Activated CD4-positive, alpha-beta T cell treated with anti-CD3 and anti-CD28 coated beads, Interleukin-2, amount 50 U/mL, for 4 hours (primary cell): Measurements from ENCODE around the gene FBL.
A peak's percentile ranks its signal among the peaks of the same experiment; 100 is the strongest.
"Not testable (repeated sequence)": the region's sequence is repeated elsewhere in the genome, so short reads cannot be mapped to it uniquely, and the experiment has no call there.

Source experiments
- DNase-seq, 2 experiments: peaks; one replicate each; pipeline ENCODE4 v3.0.0-alpha.2; 2020

FBL gene

DNA sequence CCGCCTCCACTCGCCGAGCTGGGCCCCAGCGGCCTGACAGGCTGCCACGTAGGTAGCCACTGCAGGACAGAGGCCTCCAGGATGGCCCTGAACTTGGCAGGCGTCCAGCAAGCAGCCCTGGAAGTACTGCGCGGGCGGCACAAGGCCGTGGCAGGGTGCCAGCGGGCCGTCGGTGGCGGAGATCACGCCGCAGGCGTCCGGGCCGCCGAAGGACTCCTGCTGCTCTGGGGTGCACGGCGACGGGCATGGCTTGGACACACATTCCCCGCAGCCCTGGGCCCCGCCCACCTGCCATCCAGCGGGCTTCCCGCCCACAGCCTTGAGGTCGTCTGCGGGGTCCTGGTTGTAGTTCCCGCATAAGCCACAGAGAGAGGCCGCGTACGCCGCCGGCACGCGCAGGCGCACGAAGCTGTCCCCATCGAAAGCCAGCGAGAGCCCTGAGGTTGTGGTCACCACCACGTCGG is 29.3 kb upstream of the FBL start:
- DNase-seq = not testable (repeated sequence)

DNA sequence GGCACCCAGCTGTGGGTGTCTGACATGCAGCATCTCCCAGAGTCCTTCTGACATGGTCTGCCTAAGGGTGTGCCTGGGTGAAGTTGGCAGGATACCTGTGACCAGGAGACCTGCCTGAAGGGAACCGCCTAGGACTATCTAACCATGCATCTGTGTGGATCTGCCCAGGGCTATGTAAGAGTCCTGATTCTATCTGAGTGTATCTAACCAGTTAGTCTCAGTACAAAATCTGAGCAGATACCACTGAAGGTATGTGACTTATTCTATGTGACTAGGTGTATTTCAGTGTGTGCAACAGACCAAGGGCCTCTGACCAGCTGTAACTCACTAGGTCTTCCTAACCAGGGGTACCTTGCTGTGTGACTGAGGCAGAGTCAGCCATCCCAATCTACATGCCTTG is 28.2 kb upstream of the FBL start:
- no peak for DNase-seq

DNA sequence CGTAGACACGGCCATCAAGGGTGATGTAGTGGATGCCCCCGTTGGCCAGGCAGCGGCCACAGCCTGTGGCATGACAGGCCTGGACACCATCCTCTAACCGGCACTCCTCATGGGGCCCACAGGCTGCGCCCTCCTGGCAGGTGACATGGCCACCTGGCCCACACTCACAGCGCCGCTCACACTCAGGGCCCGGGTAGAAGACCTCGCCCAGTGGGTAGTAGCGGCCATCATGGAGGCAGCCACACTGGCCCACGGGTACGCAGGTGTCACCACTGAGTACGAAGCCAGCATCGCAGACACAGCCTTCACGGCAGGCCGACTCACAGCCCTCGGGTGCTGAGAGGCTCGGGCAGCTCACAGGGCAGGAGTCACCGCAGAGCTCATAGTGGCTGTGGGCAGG is 27.2 kb upstream of the FBL start:
- DNase-seq = no peak

DNA sequence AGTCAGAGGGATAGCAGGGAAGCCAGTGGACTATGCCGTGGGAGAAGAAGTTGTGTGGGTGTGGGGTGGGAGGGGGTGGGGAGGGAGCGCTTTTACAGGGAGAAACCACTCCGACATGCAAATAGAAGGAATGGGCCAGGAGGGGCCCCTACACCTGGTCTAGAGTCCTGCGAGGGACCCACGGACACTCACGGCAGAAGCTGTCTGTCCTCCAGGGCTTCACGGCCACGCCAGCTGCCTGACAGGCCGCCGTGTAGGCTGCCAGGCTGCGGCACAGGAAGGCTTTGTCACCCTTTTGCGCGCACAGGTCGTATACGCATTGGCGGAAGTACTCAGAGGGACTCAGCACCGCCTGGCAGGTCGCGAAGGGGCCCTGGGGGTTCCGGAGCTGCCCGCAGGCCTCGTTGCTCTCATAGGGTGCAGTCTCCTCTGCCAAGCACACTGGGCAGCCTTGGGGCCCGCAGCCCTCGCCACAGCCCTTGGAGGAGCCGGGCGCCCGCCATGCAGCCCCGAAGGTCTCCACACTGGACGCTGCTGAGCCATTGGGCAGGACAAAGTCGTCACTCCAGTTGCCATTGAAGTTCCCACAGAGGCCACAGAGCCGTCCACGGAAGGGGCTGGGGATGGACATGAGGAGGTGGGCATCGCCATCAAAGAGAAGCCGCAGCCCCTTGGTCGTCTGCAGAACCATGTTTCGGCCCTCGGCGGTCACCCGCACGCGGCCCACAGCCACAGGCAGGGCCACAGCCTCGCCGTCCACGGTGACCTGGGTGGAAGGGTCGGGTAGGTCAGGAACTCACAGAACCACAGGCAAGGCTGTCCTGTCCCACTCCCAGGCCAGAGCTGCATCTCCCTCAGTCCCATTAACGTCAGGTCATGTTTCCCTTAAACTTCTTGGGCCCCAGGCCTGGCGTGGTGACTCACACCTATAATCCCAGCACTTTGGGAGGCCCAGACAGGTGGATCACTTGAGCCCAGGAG is 26.0 kb upstream of the FBL start:
- no peak for DNase-seq

DNA sequence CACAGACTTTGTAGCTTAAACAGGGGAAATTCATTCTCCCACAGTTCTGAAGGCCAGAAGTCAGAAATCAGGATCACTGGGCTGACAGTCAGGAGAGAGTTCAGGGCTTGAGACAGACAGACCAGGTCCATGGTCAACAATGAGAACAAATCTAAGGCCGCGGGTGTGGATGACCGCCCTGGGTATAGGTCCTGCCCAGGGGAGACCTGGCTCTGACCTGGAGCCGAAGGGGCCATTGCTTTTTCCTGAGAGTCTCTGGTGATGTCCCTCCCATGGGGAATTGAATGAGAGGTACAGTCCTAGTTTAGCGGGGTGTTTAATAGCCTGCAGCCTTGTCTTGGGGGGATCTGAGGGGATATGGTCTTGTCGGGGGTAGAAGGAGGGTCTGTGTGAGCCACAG is 25.2 kb upstream of the FBL start:
- no peak for DNase-seq

DNA sequence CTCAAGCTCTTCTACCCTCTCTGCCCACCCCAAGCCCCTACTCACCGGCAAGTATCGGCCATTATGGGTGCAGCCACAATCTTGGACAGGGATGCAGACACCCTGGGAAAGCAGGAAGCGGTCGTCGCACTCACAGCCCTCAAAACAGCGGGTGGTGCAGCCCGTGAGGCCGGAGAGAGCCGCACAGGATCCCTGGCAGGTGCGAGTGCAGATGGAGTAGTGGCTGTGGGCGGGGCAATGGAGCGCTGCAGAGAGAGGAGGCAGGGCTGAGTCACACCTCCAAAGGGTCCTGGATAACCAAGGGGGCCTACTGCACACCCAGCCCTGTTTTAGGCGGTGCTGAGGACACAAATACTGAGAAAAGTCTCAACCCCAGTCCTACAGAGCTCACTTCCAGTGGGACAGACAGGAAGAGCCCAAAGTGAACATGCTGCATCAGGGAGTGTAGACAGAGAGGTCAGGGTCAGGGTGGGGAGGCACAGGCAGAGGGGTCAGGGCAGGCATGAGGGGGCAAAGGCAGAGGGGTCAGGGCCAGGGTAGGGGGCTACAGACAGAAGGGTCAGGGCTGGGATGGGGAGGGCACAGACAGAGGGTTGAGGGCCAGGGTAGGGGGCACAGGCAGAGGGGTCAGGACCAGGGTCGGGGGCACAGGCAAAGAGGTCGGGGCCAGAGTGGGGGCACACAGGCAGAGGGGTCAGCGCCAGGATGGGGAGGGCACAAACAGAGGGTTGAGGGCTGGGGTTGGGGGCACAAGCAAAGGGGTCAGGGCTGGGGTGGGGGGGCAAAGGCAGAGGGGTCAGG is 24.2 kb upstream of the FBL start:
- DNase-seq = no peak

DNA sequence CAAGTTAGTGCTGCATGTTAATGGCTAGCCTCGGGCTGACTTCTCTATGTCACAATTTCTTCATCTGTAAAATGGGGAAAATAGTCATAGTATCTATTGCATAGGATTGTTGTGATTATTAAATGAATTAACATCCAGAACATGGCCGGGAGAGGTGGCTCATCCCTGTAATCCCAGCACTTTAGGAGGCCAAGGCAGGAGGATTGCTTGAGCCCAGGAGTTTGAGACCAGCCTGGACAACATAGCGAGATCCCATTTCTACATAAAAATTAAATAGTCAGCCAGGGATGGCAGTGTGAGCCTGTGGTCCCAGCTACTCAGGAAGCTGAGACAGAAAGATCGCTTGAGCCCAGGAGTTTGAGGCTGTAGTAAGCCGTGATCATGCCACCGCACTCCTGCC is 21.8 kb upstream of the FBL start:
- DNase-seq = no peak

DNA sequence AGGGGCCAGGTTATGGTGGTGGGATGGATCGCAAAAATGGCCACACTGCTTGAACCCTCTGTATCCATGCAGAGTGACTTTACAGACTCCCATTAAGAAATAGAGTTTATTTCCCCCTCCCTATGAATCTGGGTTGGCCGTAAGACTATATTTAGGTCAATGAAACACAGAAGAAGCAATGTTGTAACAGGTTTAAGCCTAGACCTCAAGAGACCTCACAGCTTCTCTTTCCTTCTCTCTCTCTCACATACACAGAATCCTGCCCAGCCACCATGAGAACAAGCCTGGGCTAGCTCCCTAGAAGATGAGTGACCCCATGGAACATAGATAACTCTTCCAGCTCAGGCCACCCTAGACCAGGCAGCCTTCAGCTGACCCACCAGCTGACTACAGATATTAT is 21.0 kb upstream of the FBL start:
- DNase-seq = no peak

DNA sequence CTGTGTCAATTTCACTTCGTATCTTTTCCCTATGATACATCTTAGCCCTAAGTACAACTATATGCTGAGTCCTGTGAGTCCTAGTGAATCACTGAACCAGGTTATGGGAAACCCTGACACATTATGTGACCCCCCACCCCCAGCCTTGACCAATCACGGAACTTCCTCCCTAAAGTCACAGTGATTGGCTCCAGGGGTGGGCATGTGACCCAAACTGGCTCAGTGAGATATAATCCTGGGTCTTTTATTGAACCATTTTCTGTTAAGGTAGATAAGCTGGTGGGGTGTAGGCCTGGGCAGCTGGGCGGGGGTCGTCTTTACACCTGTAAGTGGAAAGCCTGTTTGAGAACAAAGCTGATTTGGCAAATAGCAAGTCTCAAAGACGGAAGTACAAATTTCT is 19.8 kb upstream of the FBL start:
- no peak for DNase-seq

DNA sequence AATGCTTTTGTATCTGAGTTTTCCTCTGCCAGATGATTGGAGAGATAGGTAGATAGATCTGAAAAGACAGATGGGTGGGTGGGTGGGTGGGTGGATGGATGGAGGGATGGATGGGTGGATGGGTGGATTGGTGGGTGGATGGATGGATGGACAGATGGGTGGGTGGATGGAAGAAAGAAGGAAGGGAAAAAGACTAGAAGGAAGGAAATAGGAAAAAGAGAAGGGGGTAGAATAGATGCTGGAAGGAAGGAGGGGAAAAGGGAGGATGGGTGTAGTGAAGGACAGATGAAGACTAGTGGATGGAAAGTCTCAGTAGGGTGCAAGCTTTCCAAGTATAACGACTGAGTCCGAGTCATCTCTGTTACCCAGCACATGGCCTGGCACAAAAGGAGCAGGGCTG is 19.0 kb upstream of the FBL start:
- DNase-seq = no peak

DNA sequence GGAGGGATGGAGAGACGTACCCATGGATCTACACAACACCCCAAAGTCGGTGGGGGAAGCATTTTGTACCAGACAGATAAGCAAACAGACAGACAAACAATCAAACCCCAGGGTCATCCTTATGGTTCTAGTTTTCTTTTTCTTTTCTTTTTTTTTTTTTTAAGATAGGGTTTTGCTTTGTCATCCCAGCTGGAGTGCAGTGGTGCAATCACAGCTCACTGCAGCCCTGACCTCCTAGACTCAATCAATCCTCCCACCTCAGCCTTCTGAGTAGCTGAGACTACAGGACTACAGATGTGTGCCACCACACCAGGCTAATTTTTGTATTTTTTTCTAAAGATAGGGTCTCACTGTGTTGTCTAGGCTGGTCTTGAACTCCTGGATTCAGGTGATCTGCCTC is 17.9 kb upstream of the FBL start:
- no peak for DNase-seq

DNA sequence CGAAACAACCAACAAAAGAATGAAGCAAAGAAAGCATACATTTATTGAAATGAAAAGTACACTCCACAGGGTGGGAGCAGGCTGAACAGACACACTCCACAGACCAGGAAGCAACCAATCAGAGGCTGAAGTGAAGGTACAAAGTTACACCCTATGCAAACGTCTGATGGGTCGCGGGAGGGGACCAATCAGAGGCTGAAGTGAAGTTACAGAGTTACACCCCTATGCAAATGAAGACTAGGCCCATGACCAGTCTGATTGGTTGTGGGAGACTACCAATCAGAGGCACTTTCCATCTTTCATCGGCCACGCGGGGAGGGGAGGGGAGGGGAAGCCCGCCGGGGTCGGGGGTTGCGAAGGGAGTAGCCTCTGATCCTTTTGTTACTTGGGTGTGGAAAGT is 12.4 kb upstream of the FBL start:
- no peak for DNase-seq

DNA sequence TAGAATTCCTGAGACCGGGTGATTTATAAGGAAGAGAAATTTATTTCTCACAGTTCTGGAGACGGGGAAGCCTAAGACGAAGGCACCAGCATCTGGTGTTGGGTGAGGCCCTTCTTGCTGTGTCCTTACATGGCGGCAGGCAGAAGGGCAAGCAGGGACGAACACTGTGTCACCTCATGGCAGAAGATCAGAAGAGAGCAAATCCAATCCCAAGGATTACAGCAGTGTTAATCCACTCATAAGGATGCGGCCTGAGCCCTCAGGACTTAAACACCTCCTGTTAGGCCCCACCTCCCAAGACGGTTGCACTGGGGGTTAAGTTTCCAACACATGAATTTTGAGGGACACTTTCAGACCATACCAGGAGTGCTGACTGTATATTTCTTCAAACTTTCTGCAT is 6.7 kb upstream of the FBL start:
- DNase-seq = no peak

DNA sequence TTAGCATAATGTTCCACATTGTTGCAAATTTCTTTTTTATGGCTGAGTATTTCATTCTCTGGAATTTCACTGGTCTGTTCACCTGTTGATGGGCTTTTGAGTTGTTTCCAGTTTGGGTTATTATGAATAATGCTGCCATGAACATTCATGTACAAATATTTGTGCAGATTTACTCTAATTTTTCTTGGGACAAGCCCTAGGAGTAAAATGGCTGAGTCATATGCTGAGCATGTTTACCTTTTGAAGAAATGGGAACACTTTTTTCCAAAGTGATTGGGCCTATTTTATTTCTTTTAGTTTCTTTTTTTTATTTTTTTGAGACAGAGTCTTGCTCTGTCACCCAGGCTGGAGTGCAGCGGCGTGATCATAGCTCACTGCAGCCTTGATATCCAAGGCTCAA is 4.7 kb upstream of the FBL start:
- no peak for DNase-seq

DNA sequence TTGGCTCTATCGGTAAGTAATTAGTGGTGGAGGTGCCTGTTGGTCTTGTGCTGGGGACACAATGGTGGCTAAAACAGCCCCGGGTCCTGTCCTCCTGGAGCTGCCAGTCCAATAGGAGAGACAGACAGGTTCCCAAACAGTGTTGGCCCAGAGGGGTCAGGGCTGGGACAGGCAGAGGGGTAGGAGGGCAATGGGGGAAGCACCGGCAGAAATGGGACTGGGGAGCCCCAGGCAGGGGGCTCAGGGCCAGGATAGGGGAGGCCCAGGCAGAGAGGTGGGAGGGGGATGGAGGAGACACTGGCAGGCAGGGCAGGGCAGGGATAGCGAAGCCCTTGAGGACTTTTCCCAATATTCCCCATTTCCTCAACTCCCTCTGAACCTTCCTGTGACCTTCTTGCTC is 2.2 kb upstream of the FBL start:
- DNase-seq = no peak

DNA sequence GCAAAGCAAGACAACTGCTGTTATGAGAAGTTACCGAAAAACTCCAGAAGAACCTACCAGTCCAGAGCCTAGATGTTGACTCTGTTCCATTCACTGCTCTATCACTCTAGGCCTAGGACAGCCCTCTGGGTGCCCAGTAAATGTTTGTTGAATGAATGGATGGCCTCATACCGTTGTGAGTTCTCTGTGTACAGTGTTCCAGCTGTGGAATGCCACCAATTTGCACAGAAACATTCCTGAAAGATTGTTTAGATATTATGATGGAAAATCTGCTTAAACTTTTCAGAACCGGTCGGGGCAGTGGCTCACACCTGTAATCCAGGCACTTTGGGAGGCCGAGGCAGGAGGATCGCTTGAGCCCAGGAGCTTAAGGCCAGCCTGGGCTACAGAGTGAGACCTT is 1.3 kb upstream of the FBL start:
- DNase-seq = no peak

DNA sequence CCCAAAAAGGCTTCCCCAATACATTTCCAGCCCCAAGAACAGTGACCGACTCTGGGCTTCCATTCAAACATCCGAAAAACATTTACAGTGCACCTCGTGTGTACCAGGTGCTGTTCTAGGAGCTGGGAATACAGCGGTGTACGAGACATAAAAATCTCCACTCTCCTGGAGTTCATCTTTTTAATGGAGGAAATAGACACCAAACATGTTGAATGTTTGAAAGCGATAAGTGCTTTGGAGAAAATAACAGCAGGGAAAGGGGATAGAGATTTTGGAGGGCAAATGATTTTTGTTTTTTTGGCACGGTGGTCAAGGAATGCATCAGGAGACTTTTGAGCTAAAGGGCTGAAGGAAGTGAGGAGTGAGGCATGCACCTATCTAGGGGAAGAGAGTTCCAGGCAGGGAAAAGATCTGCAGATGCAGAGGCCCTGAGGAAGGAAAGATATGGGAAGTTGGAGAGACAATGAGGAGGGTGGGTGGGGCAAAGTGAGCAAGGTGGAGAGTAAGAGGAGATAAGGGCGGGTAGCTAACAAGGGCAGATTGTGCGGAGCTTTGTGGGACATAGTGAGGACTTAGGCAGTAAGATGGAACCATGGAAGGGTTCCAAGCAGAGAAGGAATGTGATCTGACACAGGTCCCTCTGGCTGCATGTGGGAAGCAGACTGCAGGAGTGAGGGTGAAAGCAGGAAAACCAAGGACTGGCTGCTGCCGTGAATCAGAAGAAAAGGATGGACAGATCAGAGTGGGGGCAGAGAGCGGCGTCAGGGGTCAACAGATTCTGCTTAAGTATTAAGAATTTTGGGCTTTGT is 703 bp upstream of the FBL start:
- DNase-seq = no peak

DNA sequence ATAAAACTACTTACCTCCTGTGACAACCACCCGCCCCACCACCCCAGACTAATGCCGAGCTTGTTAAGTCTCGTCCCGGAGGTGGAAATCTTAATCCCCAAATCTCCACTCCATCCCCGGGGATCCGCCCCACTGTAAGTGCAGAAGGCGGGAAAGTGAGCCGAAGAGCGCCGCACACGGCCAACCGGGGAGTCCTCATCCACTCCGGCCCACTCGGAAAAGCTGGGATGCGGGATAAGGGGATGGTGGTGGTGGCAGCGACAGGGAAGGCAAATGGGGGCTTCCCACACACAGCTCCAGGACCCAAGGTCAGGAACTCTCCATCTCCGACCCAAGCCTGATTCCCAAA is 621 bp downstream of the FBL start:
- DNase-seq = peak in 1 of 2 experiments; percentile 12

DNA sequence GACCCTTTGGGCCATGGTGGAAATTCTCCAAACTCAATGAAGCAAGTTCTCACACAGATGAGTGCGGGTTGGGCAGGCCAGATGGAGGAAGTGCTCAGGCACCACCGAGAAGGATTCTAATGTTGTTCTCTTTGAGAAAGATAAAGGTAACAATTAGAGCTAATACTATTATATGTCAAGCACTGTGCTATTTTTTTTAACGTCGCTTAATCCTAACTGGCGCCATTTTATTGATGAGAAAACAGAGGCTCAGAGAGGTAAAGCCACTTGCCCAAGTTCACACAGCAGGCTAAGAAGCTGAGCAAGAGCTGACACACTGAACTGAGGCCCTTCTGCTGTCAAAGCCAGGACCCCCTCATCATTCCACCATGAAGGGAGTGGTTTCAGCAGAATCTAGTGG is 1.0 kb downstream of the FBL start:
- no peak for DNase-seq

DNA sequence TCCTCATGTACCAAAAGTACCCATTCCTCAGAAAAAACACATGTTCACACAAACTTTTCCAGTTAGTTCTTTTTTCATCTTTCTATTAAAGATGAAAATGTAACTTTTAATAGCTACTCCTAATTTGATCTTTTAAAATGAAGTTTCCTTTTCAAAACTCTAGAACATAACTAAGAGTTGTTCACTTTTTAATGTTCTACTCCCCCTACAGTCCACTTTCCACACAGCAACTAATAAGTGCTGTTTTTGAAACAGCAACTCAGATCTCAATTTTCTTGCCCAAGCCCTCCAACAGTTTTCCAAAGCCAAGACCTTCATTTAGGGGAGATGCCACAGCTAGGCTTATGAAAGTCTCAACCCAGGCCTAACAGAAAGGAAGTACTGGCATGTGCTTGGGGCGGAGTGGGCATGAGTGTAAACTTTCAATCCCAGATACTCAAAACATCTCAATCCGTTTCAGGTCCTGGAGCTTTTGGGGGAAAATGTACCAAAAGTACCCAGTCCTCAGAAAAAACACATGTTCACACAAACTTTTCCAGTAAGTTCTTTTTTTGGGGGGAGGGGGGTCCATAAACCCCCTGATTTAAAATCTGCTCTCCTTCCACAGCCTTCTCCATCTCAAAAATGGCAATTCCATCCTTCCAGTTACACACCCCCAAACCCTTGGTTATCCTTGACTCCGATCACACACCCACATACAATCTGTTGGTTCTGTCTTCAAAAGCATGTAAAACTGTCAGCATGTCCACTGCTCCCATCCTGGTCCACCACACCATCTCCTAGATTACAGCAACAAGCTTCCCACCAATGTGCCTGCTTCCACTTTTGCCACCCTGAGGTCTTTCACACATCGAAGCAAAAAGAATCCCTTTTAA is 2.0 kb downstream of the FBL start:
- no peak for DNase-seq

DNA sequence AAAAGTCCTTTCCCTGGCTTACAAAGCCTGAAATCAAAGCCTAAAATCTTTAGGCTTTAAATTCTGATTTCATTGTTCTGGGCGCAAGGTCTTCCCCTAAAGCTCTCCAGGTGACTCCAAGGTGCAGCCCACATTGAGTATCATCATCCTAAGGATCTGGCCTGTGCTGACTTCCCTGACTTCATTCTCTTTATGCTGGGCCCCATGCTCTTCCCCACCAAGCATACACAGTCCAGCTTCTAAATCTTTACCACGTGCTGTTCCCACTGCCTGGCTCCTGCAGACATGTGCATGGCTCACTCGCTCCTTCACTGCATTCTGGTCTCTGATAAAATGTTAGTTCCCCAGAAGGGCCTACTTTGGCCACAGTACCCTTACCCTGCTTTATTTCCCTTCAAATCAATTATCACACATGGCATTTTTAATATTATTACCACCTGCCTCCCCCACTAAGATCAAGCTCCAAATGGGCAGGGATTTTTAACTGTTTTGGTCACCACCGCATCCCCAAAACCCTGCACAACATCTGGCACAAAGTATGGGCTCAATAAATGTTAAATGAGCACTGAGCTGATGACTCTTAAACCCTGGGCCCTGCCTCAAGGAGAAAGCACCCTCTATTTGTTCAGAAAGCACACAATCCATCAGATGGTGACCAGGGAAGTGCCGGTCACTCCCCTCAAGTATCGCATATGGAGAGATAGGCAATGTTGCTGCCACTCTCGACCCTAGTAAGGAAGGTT is 3.3 kb downstream of the FBL start:
- no peak for DNase-seq

DNA sequence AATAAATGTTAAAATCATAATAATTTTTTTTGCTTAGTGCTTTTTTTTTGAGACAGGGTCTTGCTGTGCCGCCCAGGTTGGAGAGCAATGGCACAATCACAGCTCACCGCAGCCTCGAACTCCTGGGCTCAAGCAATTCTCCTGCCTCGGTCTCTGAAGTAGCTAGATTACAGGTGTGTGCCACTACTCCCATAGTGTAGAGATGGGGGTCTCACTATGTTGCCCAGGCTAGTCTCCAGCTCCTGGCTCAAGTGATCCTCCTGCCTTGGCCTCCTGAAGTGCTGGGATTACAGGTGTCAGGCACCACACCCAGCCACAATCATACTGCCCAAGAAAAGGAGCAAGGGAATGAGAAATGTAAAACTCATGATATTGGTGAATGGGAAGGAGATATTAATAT is 5.1 kb downstream of the FBL start:
- DNase-seq = no peak
